Spleen (tissue), 7 donors: ENCODE results near the gene SORCS1.

Experiments
- POLR2AphosphoS5 ChIP-seq, 3 donors: sonication (generic); formaldehyde crosslinking; IDR thresholded peaks; one replicate each; pipeline ENCODE4 v1.5.1; 2017; ENCODE audit warnings: antibody characterized with exemption in 3 of 3
- TF ChIP-seq, protein P1 (sequence below), 11 experiments: fragments of 200-600 bp in 7 of 11; fragments of 450-650 bp in 4 of 11; sonication (generic) in 4 of 11; IDR thresholded peaks in 8 of 11; conservative IDR thresholded peaks in 3 of 11; 1 replicate in 7 of 11; 2 replicates in 4 of 11; pipeline versions ENCODE4 v1.4.0 to v1.8.0; 2016 to 2021; ENCODE audit warnings: antibody characterized with exemption in 11 of 11, inconsistent platforms in 4 of 11, mild to moderate bottlenecking in 1 of 11
- donor health status: DM: no; HTN: no; CAD: no; lungs with moderate emphysema.
- donor health status: DM: no; HTN: no; CAD: no.
- donor health status: DM: no; HTN: no; CAD: no.

- TF ChIP-seq, protein P1, sequence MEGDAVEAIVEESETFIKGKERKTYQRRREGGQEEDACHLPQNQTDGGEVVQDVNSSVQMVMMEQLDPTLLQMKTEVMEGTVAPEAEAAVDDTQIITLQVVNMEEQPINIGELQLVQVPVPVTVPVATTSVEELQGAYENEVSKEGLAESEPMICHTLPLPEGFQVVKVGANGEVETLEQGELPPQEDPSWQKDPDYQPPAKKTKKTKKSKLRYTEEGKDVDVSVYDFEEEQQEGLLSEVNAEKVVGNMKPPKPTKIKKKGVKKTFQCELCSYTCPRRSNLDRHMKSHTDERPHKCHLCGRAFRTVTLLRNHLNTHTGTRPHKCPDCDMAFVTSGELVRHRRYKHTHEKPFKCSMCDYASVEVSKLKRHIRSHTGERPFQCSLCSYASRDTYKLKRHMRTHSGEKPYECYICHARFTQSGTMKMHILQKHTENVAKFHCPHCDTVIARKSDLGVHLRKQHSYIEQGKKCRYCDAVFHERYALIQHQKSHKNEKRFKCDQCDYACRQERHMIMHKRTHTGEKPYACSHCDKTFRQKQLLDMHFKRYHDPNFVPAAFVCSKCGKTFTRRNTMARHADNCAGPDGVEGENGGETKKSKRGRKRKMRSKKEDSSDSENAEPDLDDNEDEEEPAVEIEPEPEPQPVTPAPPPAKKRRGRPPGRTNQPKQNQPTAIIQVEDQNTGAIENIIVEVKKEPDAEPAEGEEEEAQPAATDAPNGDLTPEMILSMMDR (IDR thresholded peaks at IDR 0.05 in 8 of 11, conservative IDR thresholded peaks at IDR 0.05 in 3 of 11) = no peak
- no peak for TF ChIP-seq POLR2AphosphoS5 (IDR thresholded peaks at IDR 0.05)
These were observed 298.2 kb downstream of the SORCS1 start for GRCh38 chr10:106866244-106866845.
